Esophagus squamous epithelium (tissue), 5 donors: ENCODE results near the gene DNAH1. TPM values are rescaled to one million over a fixed set of nuclear protein-coding genes. Genes with fewer than 3 reads are reported as not detected.
"Not testable (repeated sequence)": the region's sequence is repeated elsewhere in the genome, so short reads cannot be mapped to it uniquely, and the experiment has no call there.

ENCODE experiments used
- DNase-seq: peaks from one replicate; lab custom pipeline; 2025; lab: John Stamatoyannopoulos, UW
- H3K27ac ChIP-seq, 4 donors: fragments of 200-600 bp; sonication (generic); one replicate each; pipeline ENCODE4 v1.5.1; 2016 to 2019; ENCODE audit warnings: mild to moderate bottlenecking in 1 of 4
- H3K27me3 ChIP-seq, 4 donors: fragments of 200-600 bp; sonication (generic); 1 replicate in 3 of 4; 2 replicates in 1 of 4; pipeline versions ENCODE4 v1.5.1 to v1.6.0; 2017 to 2021; ENCODE audit warnings: antibody characterized with exemption in 1 of 4
- H3K36me3 ChIP-seq, 3 donors: fragments of 200-600 bp; sonication (generic); one replicate each; pipeline ENCODE4 v1.5.1; 2016 to 2019
- H3K4me1 ChIP-seq, 3 donors: fragments of 200-600 bp; sonication (generic); one replicate each; pipeline ENCODE4 v1.5.1; 2017 to 2019
- H3K4me3 ChIP-seq, 4 donors: fragments of 200-600 bp; sonication (generic); 1 replicate in 3 of 4; 2 replicates in 1 of 4; pipeline ENCODE4 v1.5.1; 2016 to 2019; ENCODE audit warnings: mild to moderate bottlenecking in 2 of 4, moderate library complexity in 1 of 4
- H3K9me3 ChIP-seq, 3 donors: fragments of 200-600 bp; sonication (generic); one replicate each; pipeline ENCODE4 v1.5.1; 2016 to 2019
- POLR2A ChIP-seq, 4 donors: fragments of 450-650 bp; IDR thresholded peaks; one replicate each; pipeline ENCODE4 v1.6.1; 2017; ENCODE audit warnings: antibody characterized with exemption in 4 of 4, mild to moderate bottlenecking in 4 of 4, moderate library complexity in 3 of 4
- WGBS, 2 donors: methylation state at CpG; one replicate each; pipeline ENCODE4 v1.1.5; 2018; 5-methylcytosine and 5-hydroxymethylcytosine counted together
- intact Hi-C: fragments of 100-400 bp; cut with DNase I; formaldehyde crosslinking; loops from one replicate; pipeline ENCODE4 v1.15.0; 2022
- total RNA-seq, 4 donors: library from RNA; depleted of rRNA; stranded (reverse); fragments of >200 nt; gene quantifications; one replicate each; pipeline ENCODE4 v1.1.0, GENCODE V29; 2016
- TF ChIP-seq, protein P1 (sequence below), 6 experiments: fragments of 450-650 bp in 4 of 6; fragments of 200-600 bp in 2 of 6; sonication (generic) in 2 of 6; IDR thresholded peaks; one replicate each; pipeline ENCODE4 v1.5.1; 2016 to 2019; ENCODE audit warnings: antibody characterized with exemption in 6 of 6, mild to moderate bottlenecking in 4 of 6, moderate library complexity in 4 of 6
- donor health status: DM: yes; HTN: yes; CAD: no.

DNAH1 gene
- total RNA-seq, 4 donors from 2014 or later, result 1.3 to 5.9 (median 1.9) TPM

DNA sequence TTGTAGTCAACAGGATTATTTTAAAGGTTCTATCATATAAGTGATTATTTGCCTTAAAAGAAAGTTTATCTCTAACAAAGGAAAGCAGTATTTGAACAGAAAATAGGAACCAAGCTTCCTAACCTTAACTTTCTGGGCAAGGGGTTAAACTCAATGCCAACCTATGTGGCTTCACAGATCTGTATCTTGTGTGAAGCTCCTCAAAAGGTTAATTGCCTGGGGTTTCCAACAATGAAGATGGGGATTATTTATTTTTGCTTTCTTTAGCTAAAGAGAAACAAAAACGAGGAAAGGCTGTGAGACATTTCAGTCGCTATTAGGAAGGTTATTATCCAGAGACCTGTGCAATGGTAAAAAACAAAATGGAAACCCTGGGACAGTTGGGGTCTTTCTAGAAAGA is 36.5 kb upstream of the DNAH1 start:
- 9 to 11% methylated on average over 2 of the region's 2 CpGs for WGBS, 2 donors
- H3K36me3 ChIP-seq, result peaks cover 0 to 19% (median 7%) of the 10 kb centered on the region in 3 donors
- no peaks in the 10 kb centered on the region for H3K9me3 ChIP-seq
- no peaks in the 10 kb centered on the region for H3K27me3 ChIP-seq
- TF ChIP-seq, protein P1, sequence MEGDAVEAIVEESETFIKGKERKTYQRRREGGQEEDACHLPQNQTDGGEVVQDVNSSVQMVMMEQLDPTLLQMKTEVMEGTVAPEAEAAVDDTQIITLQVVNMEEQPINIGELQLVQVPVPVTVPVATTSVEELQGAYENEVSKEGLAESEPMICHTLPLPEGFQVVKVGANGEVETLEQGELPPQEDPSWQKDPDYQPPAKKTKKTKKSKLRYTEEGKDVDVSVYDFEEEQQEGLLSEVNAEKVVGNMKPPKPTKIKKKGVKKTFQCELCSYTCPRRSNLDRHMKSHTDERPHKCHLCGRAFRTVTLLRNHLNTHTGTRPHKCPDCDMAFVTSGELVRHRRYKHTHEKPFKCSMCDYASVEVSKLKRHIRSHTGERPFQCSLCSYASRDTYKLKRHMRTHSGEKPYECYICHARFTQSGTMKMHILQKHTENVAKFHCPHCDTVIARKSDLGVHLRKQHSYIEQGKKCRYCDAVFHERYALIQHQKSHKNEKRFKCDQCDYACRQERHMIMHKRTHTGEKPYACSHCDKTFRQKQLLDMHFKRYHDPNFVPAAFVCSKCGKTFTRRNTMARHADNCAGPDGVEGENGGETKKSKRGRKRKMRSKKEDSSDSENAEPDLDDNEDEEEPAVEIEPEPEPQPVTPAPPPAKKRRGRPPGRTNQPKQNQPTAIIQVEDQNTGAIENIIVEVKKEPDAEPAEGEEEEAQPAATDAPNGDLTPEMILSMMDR (IDR thresholded peaks at IDR 0.05), result no peak
- TF ChIP-seq POLR2A (IDR thresholded peaks at IDR 0.05), result no peak
- H3K4me3 ChIP-seq, result peak overlapping the region in 2 of 4 donors; percentile 76 to 94
- H3K4me1 ChIP-seq, result peaks cover 26 to 46% (median 33%) of the 10 kb centered on the region in 3 donors
- peak overlapping the region; percentile 98 to 100 (median 98) for H3K27ac ChIP-seq
- intact Hi-C loops, result no loop called here
- no peak for DNase-seq

DNA sequence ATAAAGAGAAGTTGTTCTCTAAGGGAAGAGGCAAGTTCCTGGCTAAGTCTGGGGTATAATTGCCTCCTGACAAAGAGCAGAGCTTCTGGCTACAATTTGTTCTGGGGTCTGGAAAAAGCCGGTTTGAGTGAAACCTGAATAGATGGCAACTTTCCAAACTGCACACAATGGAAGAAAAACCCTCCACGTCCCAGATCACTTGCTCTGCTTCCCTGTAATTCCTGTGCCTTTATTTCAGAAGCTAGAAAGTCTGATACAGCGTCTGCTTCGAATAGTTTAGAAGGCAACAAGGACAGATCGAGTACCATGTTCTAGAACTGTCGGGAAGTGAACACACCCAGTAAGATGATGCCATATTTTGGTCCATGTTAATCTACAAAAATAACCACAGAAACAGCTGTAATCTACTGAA is 36.1 kb upstream of the DNAH1 start:
- intact Hi-C loops, result no loop called here
- Histone ChIP-seq H3K27me3 (no peaks in the 10 kb centered on the region), H3K27ac (peak overlapping the region; percentile 98 to 100 (median 98)), H3K4me1 (peaks cover 26 to 41% (median 29%) of the 10 kb centered on the region in 3 donors), H3K9me3 (no peaks in the 10 kb centered on the region), H3K36me3 (peaks cover 0 to 14% (median 7%) of the 10 kb centered on the region in 3 donors), H3K4me3 (no peak overlapping the region)
- WGBS, 2 donors, result 26 to 31% methylated on average over 6 of the region's 6 CpGs
- TF ChIP-seq, protein P1 (IDR thresholded peaks at IDR 0.05), result no peak
- no peak for TF ChIP-seq POLR2A (IDR thresholded peaks at IDR 0.05)
- DNase-seq, result no peak

DNA sequence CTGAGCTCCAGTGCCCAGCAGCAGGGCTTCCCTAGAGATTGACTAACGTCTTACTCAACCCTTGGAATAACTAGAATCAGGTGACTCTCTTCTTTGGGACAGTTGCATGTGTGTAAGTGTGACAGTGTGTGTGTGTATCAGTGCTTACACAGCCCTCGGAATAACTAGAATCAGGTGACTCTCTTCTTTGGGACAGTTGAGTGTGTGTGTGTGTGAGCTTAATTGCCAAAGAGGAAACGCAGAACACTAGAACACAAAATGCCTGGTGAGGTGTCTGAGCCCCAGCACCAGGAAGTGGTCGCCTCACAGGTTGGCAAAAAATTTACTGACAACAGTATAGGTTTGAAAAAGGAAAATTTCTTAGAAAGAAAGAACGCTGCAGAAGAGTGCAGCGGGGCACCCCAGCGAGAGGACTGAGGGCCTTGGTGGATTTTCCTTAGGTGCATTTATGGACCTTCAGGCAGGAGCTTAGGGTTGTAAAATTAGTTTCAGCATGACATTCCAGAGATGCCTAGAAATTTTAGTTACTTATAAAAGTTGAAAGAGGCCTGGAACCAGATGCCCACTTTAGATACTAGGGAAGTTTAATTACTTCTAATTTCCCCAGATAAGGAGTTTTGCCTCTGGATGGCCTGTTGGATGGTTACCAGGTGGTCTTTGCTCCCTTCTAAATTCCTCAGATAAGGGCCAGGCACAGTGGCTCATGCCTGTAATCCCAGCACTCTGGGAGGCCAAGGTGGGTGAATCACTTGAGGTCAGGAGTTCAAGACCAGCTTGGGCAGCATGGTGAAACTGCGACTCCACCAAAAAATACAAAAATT is 33.9 kb upstream of the DNAH1 start:
- no peaks in the 10 kb centered on the region for H3K9me3 ChIP-seq
- no peak for TF ChIP-seq POLR2A (IDR thresholded peaks at IDR 0.05)
- TF ChIP-seq, protein P1 (IDR thresholded peaks at IDR 0.05), result no peak
- H3K4me3 ChIP-seq, result no peak overlapping the region
- WGBS, 2 donors, result 67 to 75% methylated on average over 7 to 8 of the region's 8 CpGs
- peaks cover 15 to 28% (median 16%) of the 10 kb centered on the region in 3 donors for H3K4me1 ChIP-seq
- intact Hi-C loops, result no loop called here
- peak overlapping the region in 1 of 4 donors; percentile 39 for H3K27ac ChIP-seq
- peaks cover 0 to 13% (median 7%) of the 10 kb centered on the region in 3 donors for H3K36me3 ChIP-seq
- H3K27me3 ChIP-seq, result no peaks in the 10 kb centered on the region
- DNase-seq, result no peak

DNA sequence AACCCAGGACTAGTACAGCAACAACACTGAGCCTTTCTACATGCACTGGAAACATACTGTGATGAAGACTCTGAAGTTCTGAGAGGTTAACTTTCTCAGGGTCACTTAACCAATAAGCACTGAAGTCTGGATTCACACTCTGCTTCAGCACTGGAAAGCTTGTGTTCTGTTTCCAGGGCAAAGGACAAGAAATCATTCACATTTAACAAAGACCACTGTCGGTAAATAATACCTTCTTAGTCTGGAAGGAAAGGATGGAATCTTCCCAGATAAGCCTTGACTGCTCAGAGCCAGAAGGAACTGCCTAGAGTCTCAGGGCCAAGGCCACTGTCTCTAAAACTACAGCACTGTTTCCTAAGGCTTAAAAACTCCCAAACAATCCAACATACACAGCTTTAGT is 32.8 kb upstream of the DNAH1 start:
- intact Hi-C loops, result no loop called here
- no peak for DNase-seq
- Histone ChIP-seq H3K27ac (no peak overlapping the region), H3K27me3 (no peaks in the 10 kb centered on the region), H3K4me1 (peaks cover 16 to 29% (median 16%) of the 10 kb centered on the region in 3 donors), H3K4me3 (no peak overlapping the region), H3K9me3 (no peaks in the 10 kb centered on the region), H3K36me3 (peaks cover 0 to 13% (median 7%) of the 10 kb centered on the region in 3 donors)
- WGBS, 2 donors, result 38 to 71% methylated on average over 1 of the region's 1 CpG
- no peak for TF ChIP-seq POLR2A (IDR thresholded peaks at IDR 0.05)
- TF ChIP-seq, protein P1 (IDR thresholded peaks at IDR 0.05), result no peak

DNA sequence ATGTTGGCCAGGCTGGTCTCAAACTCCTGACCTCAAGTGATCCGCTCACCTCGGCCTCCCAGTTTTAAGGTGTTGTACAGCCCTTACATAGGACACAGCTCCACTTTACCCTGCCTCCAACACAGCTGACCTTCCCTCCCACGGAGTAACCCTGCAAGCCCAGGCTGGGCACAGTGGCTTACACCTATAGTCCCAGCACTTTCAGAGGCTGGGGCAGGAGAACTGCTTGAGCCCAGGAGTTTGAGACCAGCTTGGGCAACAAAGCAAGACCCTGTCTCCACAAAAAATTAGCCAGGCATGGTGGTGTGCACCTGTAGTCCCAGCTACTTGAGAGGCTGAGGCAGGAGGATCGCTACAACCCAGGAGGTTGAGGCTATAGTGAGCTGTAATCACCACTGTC is 32.1 kb upstream of the DNAH1 start:
- Histone ChIP-seq H3K36me3 (peaks cover 0 to 13% (median 7%) of the 10 kb centered on the region in 3 donors), H3K4me1 (peaks cover 16 to 35% (median 23%) of the 10 kb centered on the region in 3 donors)
- H3K27me3 ChIP-seq, H3K27ac ChIP-seq, DNase-seq, H3K9me3 ChIP-seq, H3K4me3 ChIP-seq, intact Hi-C loops: not testable (repeated sequence)
- 80 to 93% methylated on average over 2 to 4 of the region's 4 CpGs for WGBS, 2 donors
